ENCODE measurements around the gene MAML3. TPM values are rescaled to one million over a fixed set of nuclear protein-coding genes. Genes with fewer than 3 reads are reported as not detected.
A peak's percentile ranks its signal among the peaks of the same experiment; 100 is the strongest.

The MAML3 gene
- total and polyA plus RNA-seq, 2 experiments from 2014 or later: 4.1 to 11.2 TPM

DNA sequence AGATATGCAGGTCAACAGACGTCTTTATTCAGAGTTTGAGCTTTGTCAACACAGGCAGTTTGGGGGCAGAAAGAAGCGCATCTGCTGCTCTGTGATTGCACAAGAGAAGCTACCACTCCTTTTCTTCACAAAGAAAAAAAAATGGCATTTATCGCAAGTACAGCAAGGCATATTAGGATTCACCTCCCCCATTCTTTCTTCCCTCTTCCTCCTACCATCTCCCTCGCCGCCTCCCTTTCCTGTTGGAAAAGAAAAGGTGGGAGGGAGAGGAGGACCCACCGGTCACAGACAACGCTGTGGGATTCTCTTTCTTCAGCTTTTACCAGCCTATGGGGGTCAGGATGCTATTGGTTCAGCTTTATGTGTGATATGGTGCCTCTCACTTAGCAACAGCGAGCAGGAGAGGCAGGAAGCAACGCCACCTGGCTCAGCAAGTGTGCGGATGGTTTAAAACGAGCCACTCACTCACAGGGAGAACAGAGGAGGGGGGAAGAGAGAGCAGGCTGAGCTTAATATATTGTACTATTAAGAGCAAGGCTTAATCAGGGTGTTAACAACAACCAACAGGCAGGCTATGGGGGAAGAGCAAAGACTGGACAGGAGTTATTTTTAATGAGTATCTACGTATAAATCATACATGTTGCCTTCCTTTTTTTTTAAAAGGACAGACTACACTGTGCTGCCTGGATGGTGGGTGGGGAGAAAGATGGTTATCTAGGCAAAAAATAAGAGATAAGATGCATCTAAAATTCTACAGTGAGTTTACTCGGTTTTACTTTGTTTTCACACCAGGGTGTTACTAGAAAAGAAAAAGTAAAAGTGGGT lies 104.7 kb downstream of the MAML3 start:
- Histone ChIP-seq H3K4me1 (ENCODE audit: insufficient read depth) (peaks cover 17% of the 10 kb centered on the region), H2AFZ (peak overlapping the region; percentile 64), H3K36me3 (replicated peaks; ENCODE audit: insufficient read depth, low read depth) (no peaks in the 10 kb centered on the region), H3K27me3 (no peaks in the 10 kb centered on the region), H3K27ac (peak overlapping the region; percentile 86), H3K79me2 (peaks cover 70% of the 10 kb centered on the region), H3K9me3 (ENCODE audit: low read depth) (no peaks in the 10 kb centered on the region), H3K4me2 (peak overlapping the region; percentile 77), H3K4me3 (peak overlapping the region; percentile 17), H4K20me1 (ENCODE audit: insufficient read depth, poor library complexity, severe bottlenecking) (no peaks in the 10 kb centered on the region), H3K9me2 (replicated peaks; ENCODE audit: insufficient read depth) (no peaks in the 10 kb centered on the region)
- 7% methylated on average over 13 of the region's 13 CpGs for WGBS (ENCODE audit: low lambda C conversion rate, missing lambda C conversion rate)
- TF ChIP-seq, protein P1, sequence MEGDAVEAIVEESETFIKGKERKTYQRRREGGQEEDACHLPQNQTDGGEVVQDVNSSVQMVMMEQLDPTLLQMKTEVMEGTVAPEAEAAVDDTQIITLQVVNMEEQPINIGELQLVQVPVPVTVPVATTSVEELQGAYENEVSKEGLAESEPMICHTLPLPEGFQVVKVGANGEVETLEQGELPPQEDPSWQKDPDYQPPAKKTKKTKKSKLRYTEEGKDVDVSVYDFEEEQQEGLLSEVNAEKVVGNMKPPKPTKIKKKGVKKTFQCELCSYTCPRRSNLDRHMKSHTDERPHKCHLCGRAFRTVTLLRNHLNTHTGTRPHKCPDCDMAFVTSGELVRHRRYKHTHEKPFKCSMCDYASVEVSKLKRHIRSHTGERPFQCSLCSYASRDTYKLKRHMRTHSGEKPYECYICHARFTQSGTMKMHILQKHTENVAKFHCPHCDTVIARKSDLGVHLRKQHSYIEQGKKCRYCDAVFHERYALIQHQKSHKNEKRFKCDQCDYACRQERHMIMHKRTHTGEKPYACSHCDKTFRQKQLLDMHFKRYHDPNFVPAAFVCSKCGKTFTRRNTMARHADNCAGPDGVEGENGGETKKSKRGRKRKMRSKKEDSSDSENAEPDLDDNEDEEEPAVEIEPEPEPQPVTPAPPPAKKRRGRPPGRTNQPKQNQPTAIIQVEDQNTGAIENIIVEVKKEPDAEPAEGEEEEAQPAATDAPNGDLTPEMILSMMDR (IDR thresholded peaks at IDR 0.05; ENCODE audit: poor library complexity): no peak
- TF ChIP-seq EZH2phosphoT487 (IDR thresholded peaks at IDR 0.05; ENCODE audit: low read depth, severe bottlenecking, unreplicated experiment) (no peak), EZH2 (IDR thresholded peaks at IDR 0.05; ENCODE audit: borderline replicate concordance) (no peak)
- peak; percentile 75 for DNase-seq (ENCODE audit: low spot score)

- no peaks in the 10 kb centered on the region for H4K20me1 ChIP-seq (ENCODE audit: insufficient read depth, poor library complexity, severe bottlenecking)
- H3K9me3 ChIP-seq (ENCODE audit: low read depth): no peaks in the 10 kb centered on the region
- H3K4me2 ChIP-seq: peak overlapping the region; percentile 77
- 39% methylated on average over 4 of the region's 4 CpGs for WGBS (ENCODE audit: low lambda C conversion rate, missing lambda C conversion rate)
- H2AFZ ChIP-seq: peak overlapping the region; percentile 64
- H3K27me3 ChIP-seq: no peaks in the 10 kb centered on the region
- TF ChIP-seq, protein P1 (IDR thresholded peaks at IDR 0.05; ENCODE audit: poor library complexity): no peak
- TF ChIP-seq EZH2 (IDR thresholded peaks at IDR 0.05; ENCODE audit: borderline replicate concordance) (no peak), EZH2phosphoT487 (IDR thresholded peaks at IDR 0.05; ENCODE audit: low read depth, severe bottlenecking, unreplicated experiment) (no peak)
- peaks cover 21% of the 10 kb centered on the region for H3K4me1 ChIP-seq (ENCODE audit: insufficient read depth)
- H3K36me3 ChIP-seq (replicated peaks; ENCODE audit: insufficient read depth, low read depth): no peaks in the 10 kb centered on the region
- no peak for DNase-seq (ENCODE audit: low spot score)
- H3K79me2 ChIP-seq: peaks cover 71% of the 10 kb centered on the region
- H3K9me2 ChIP-seq (replicated peaks; ENCODE audit: insufficient read depth): no peaks in the 10 kb centered on the region
- peak overlapping the region; percentile 86 for H3K27ac ChIP-seq
- peak overlapping the region; percentile 17 for H3K4me3 ChIP-seq
These were observed 105.5 kb downstream of the MAML3 start for GRCh38 chr4:140048419-140048995.

- Histone ChIP-seq H3K27ac (peak overlapping the region; percentile 86), H4K20me1 (ENCODE audit: insufficient read depth, poor library complexity, severe bottlenecking) (no peaks in the 10 kb centered on the region), H3K4me3 (no peak overlapping the region), H3K4me1 (ENCODE audit: insufficient read depth) (peaks cover 21% of the 10 kb centered on the region), H3K9me2 (replicated peaks; ENCODE audit: insufficient read depth) (no peaks in the 10 kb centered on the region), H3K27me3 (no peaks in the 10 kb centered on the region), H2AFZ (no peak overlapping the region), H3K9me3 (ENCODE audit: low read depth) (no peaks in the 10 kb centered on the region), H3K36me3 (replicated peaks; ENCODE audit: insufficient read depth, low read depth) (no peaks in the 10 kb centered on the region), H3K79me2 (peaks cover 68% of the 10 kb centered on the region), H3K4me2 (peak overlapping the region; percentile 77)
- WGBS (ENCODE audit: low lambda C conversion rate, missing lambda C conversion rate): 72% methylated on average over 5 of the region's 5 CpGs
- TF ChIP-seq, protein P1 (IDR thresholded peaks at IDR 0.05; ENCODE audit: poor library complexity): no peak
- TF ChIP-seq EZH2 (IDR thresholded peaks at IDR 0.05; ENCODE audit: borderline replicate concordance) (no peak), EZH2phosphoT487 (IDR thresholded peaks at IDR 0.05; ENCODE audit: low read depth, severe bottlenecking, unreplicated experiment) (no peak)
- no peak for DNase-seq (ENCODE audit: low spot score)
These were observed 106.2 kb downstream of the MAML3 start for GRCh38 chr4:140047786-140048185.

All from hepatocyte (in vitro differentiated cells).